ENCODE measurements around the gene C6orf89. TPM values are rescaled to one million over a fixed set of nuclear protein-coding genes. Genes with fewer than 3 reads are reported as not detected.
A peak's percentile ranks its signal among the peaks of the same experiment; 100 is the strongest.

The C6orf89 gene
- polyA plus RNA-seq, 1 donor (not counting 4 experiments of a cell fraction or from before 2014, with no cell fraction given): 29.0 TPM

DNA sequence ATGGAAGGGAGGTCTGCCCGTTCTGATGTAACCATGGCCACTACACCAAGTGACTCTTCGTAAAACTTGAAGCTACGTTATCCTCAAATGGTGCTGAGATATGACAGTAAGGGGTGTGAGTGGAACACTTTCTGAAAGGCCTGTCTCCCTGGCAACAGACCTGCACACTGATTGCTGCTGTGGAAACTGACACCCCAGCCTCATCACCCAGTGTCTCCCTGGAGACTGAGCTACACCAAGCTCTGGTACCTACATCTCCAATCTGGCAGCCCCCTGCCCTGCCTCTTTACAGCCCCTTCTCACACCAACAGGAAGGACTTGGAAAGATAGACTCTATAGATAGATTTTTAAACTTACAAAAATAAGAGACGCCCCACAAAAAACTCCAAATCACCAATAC lies 82.0 kb downstream of the C6orf89 start:
- Histone ChIP-seq H3K27me3 (ENCODE audit: control insufficient read depth, extremely low read depth, insufficient read depth, low read length) (no peaks in the 10 kb centered on the region), H3K9me1 (ENCODE audit: control insufficient read depth, extremely low read depth, insufficient read depth, low read length) (peaks cover 3% of the 10 kb centered on the region), H3K4me3 (ENCODE audit: control insufficient read depth in 2 of 3, extremely low read depth in 1 of 3, insufficient read depth in 2 of 3, low read depth in 1 of 3, low read length in 3 of 3) (no peak overlapping the region), H4K20me1 (ENCODE audit: control insufficient read depth, extremely low read depth, insufficient read depth, low read length) (no peaks in the 10 kb centered on the region), H3K36me3 (ENCODE audit: control insufficient read depth in 2 of 2, extremely low read depth in 1 of 2, insufficient read depth in 2 of 2, low read length in 2 of 2) (peaks cover 24 to 55% of the 10 kb centered on the region in 2 experiments), H3K79me2 (ENCODE audit: control insufficient read depth, insufficient read depth, low read length) (no peaks in the 10 kb centered on the region), H3K4me2 (ENCODE audit: control insufficient read depth, extremely low read depth, insufficient read depth, low read depth, low read length) (no peak overlapping the region), H3K9me3 (ENCODE audit: control insufficient read depth, low read depth, low read length) (no peaks in the 10 kb centered on the region), H3K27ac (ENCODE audit: control insufficient read depth, insufficient read depth, low read length) (no peak overlapping the region), H3K9ac (ENCODE audit: control insufficient read depth, extremely low read depth, insufficient read depth, low read length) (no peak overlapping the region), H3K4me1 (ENCODE audit: control insufficient read depth, extremely low read depth, insufficient read depth, low read length) (peaks cover 47% of the 10 kb centered on the region), H2AFZ (ENCODE audit: control insufficient read depth, low read length) (no peak overlapping the region)
- FAIRE-seq (no peak), DNase-seq (ENCODE audit: low read depth, low spot score) (no peak)
- dilution Hi-C loops (cut with MboI; ENCODE audit: extremely low pct_ligation_motif_present, low sequenced_read_pairs): no loop called here
- TF ChIP-seq, protein P1, sequence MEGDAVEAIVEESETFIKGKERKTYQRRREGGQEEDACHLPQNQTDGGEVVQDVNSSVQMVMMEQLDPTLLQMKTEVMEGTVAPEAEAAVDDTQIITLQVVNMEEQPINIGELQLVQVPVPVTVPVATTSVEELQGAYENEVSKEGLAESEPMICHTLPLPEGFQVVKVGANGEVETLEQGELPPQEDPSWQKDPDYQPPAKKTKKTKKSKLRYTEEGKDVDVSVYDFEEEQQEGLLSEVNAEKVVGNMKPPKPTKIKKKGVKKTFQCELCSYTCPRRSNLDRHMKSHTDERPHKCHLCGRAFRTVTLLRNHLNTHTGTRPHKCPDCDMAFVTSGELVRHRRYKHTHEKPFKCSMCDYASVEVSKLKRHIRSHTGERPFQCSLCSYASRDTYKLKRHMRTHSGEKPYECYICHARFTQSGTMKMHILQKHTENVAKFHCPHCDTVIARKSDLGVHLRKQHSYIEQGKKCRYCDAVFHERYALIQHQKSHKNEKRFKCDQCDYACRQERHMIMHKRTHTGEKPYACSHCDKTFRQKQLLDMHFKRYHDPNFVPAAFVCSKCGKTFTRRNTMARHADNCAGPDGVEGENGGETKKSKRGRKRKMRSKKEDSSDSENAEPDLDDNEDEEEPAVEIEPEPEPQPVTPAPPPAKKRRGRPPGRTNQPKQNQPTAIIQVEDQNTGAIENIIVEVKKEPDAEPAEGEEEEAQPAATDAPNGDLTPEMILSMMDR (optimal IDR thresholded peaks at IDR 0.05 in 1 of 3, IDR thresholded peaks at IDR 0.05 in 1 of 3, conservative IDR thresholded peaks at IDR 0.05 in 1 of 3; ENCODE audit: extremely low read depth in 1 of 3, insufficient read depth in 2 of 3, low read length in 3 of 3): no peak
- no peak for TF ChIP-seq EZH2 (IDR thresholded peaks at IDR 0.05; ENCODE audit: low read length)

DNA sequence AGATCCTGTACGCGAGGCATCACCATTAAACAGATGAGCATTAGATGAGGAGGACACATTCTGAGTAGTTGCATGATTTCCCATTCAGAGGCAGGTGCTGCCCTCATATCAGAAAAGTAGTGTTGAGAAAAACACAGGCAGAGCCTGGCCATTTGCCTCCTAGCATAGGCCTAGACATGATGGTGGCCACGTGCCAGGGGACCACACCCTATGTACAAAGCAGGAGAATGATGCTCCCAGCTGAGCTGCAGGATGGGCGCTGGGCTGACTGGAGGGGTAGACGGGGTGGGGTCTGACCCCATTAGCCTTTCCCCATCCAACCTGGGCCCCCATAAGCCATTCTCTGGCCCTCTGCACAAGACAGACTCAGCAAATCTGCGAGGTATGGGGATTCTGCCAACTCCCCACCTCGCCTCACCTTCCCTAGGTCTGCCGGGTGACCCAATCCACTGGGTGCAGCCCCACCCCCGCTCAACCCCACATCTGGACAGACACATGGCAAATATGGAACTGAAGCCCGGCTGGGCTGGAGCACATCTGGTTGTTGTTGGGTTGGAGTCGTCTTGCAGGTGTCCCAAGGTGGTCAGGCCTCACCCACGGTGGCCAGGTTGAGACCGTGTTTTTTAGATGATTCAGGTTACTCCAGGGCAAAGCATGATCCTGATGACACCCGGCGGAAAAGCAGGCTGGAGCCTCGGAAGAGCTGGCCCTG lies 82.7 kb downstream of the C6orf89 start:
- no peak for TF ChIP-seq EZH2 (IDR thresholded peaks at IDR 0.05; ENCODE audit: low read length)
- TF ChIP-seq, protein P1 (optimal IDR thresholded peaks at IDR 0.05 in 1 of 3, IDR thresholded peaks at IDR 0.05 in 1 of 3, conservative IDR thresholded peaks at IDR 0.05 in 1 of 3; ENCODE audit: extremely low read depth in 1 of 3, insufficient read depth in 2 of 3, low read length in 3 of 3): no peak
- H3K9me3 ChIP-seq (ENCODE audit: control insufficient read depth, low read depth, low read length): no peaks in the 10 kb centered on the region
- no peak overlapping the region for H3K27ac ChIP-seq (ENCODE audit: control insufficient read depth, insufficient read depth, low read length)
- no peaks in the 10 kb centered on the region for H3K79me2 ChIP-seq (ENCODE audit: control insufficient read depth, insufficient read depth, low read length)
- DNase-seq (ENCODE audit: low read depth, low spot score): no peak
- H4K20me1 ChIP-seq (ENCODE audit: control insufficient read depth, extremely low read depth, insufficient read depth, low read length): no peaks in the 10 kb centered on the region
- H3K9me1 ChIP-seq (ENCODE audit: control insufficient read depth, extremely low read depth, insufficient read depth, low read length): peaks cover 3% of the 10 kb centered on the region
- no peak overlapping the region for H3K4me3 ChIP-seq (ENCODE audit: control insufficient read depth in 2 of 3, extremely low read depth in 1 of 3, insufficient read depth in 2 of 3, low read depth in 1 of 3, low read length in 3 of 3)
- H3K36me3 ChIP-seq (ENCODE audit: control insufficient read depth in 2 of 2, extremely low read depth in 1 of 2, insufficient read depth in 2 of 2, low read length in 2 of 2): peaks cover 26 to 55% of the 10 kb centered on the region in 2 experiments
- H3K4me1 ChIP-seq (ENCODE audit: control insufficient read depth, extremely low read depth, insufficient read depth, low read length): peaks cover 44% of the 10 kb centered on the region
- H3K27me3 ChIP-seq (ENCODE audit: control insufficient read depth, extremely low read depth, insufficient read depth, low read length): no peaks in the 10 kb centered on the region
- peak; percentile 71 for FAIRE-seq
- H3K9ac ChIP-seq (ENCODE audit: control insufficient read depth, extremely low read depth, insufficient read depth, low read length): no peak overlapping the region
- H2AFZ ChIP-seq (ENCODE audit: control insufficient read depth, low read length): no peak overlapping the region
- dilution Hi-C loops (cut with MboI; ENCODE audit: extremely low pct_ligation_motif_present, low sequenced_read_pairs): no loop called here
- no peak overlapping the region for H3K4me2 ChIP-seq (ENCODE audit: control insufficient read depth, extremely low read depth, insufficient read depth, low read depth, low read length)

All from keratinocyte (primary cell).